ENCODE measurements around the gene PIK3IP1. TPM values are rescaled to one million over a fixed set of nuclear protein-coding genes. Genes with fewer than 3 reads are reported as not detected.

Gene PIK3IP1
- total and polyA plus RNA-seq, 10 of the 15 experiments (the other 5 are each of a cell fraction or from before 2014, with no cell fraction given), result 0.77 to 6.5 (median 3.0) TPM

DNA sequence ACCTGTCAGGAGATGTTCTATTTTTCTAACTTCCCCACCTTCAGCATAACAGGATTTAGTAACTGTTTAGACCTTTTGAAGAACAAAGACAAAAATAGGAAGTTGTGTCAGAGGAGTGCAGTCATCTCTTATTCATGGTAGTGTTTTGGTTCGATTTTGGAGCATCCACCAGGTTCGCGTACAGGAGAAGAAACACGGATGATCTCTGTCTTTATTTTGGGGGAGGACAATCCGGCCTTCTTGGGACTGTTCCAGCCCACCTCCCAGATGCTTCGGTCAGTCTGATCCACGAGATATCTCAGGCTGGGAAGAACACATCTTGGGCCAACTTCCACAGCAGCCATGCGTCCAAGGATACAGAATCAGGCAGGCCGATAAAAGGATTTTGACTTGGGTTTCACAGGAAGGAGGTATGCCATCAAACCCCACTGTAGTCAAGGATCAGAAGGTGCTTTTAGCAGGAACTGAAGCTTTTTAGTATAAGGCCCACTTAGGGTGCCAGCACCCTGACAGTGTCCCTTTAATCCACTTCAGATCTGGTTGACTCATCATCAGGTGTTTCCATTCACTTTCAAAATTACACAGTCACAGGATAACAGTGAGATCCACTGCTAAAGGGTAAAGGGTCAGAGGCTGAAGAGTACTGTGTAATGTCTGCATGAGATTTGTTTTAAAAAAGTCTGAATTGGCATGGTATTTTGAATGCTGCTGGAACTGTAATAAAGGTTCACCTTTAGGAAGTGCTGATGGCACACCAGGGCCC is 37.3 kb upstream of the PIK3IP1 start (continued):
- TF ChIP-seq NR2C1 (IDR thresholded peaks at IDR 0.05), result no peak
- no peak for TF ChIP-seq CEBPB (IDR thresholded peaks at IDR 0.05; ENCODE audit: borderline replicate concordance in 1 of 2, low read depth in 2 of 2, low read length in 2 of 2)
- TF ChIP-seq ZBED1 (IDR thresholded peaks at IDR 0.05; ENCODE audit: borderline replicate concordance), result no peak
- TF ChIP-seq BRCA1 (IDR thresholded peaks at IDR 0.05; ENCODE audit: low read depth, low read length), result no peak

DNA sequence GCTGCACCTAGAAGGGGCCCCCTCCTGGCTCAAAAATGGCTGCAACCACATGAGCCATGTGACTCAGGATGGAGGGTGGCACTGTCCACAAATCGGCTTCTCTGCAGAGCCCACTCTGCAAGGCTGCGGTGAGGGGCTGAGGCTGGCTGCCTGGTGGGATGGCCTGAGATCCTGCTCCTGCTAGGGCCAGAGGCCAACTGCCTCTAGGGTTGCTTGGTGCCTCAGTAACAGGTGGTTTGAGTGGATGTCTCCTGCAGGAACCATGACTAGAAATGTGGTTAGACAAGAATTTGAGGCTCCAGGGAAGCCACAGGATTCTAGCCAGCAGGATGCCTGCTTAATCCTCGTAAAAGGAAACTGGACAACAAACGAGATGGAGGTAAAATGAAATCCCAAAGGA is 36.7 kb upstream of the PIK3IP1 start:
- Histone ChIP-seq H3K4me1 (ENCODE audit: control insufficient read depth, insufficient read depth, low read length) (no peaks in the 10 kb centered on the region), H3K36me3 (ENCODE audit: control insufficient read depth in 2 of 2, insufficient read depth in 2 of 2, low read length in 1 of 2) (peaks cover 21 to 22% of the 10 kb centered on the region in 2 experiments), H3K27ac (ENCODE audit: control insufficient read depth, insufficient read depth) (no peak overlapping the region), H2AFZ (ENCODE audit: control insufficient read depth, low read depth, low read length) (no peak overlapping the region), H3K27me3 (replicated peaks in 1 of 2; ENCODE audit: control insufficient read depth in 2 of 2, insufficient read depth in 2 of 2, low read length in 1 of 2) (no peaks in the 10 kb centered on the region), H3K9ac (ENCODE audit: control insufficient read depth, insufficient read depth, low read length) (no peak overlapping the region), H3K9me3 (replicated peaks; ENCODE audit: control insufficient read depth, insufficient read depth, low read length) (no peaks in the 10 kb centered on the region), H3K4me2 (ENCODE audit: control insufficient read depth, insufficient read depth) (no peak overlapping the region), H3K4me3 (no peak overlapping the region), H3K79me2 (ENCODE audit: control insufficient read depth, insufficient read depth, low read length) (no peaks in the 10 kb centered on the region), H4K20me1 (ENCODE audit: control insufficient read depth, insufficient read depth) (no peaks in the 10 kb centered on the region)
- no peak for ATAC-seq
- no TSS peak for BruUV-seq (replicated peaks)
- ChIA-PET SMC1A (ENCODE audit: uncharacterized antibody, unreplicated experiment) (no interaction called here), RAD21 (ENCODE audit: unreplicated experiment) (no interaction called here), POLR2A (no interaction called here), CTCF (no interaction called here)
- no peak for FAIRE-seq
- no peak for DNase-seq (ENCODE audit: low read depth, low spot score)
- in situ Hi-C loops (cut with MboI) (no loop called here), intact Hi-C loops (cut with micrococcal nuclease; ENCODE audit: unreplicated experiment) (no loop called here)
- TF ChIP-seq WRNIP1 (IDR thresholded peaks at IDR 0.05; ENCODE audit: borderline replicate concordance, low read depth, low read length) (no peak), NFYA (IDR thresholded peaks at IDR 0.05; ENCODE audit: borderline replicate concordance, low read depth, low read length) (no peak), SREBF2 (IDR thresholded peaks at IDR 0.05; ENCODE audit: low read length) (no peak), CBFB (IDR thresholded peaks at IDR 0.05; ENCODE audit: low read depth) (no peak), NR2C1 (IDR thresholded peaks at IDR 0.05) (no peak)
- WGBS (ENCODE audit: insufficient coverage, insufficient replicate concordance, low lambda C conversion rate, missing lambda C conversion rate), result 75% methylated on average over 4 of the region's 4 CpGs

Measured in GM12878 (cell line).